A549 (cell line): ENCODE data around the gene RPRM. TPM values are rescaled to one million over a fixed set of nuclear protein-coding genes. Genes with fewer than 3 reads are reported as not detected.
A peak's percentile ranks its signal among the peaks of the same experiment; 100 is the strongest.

ENCODE experiments used
- ATAC-seq, 2 experiments: fragments of 200-7000 bp in 1 of 2; fragments of >200 bp in 1 of 2; cut with Nextera tagmentation in 1 of 2; cut with Tn5 transposase in 1 of 2; 3 replicates each; pipeline versions ENCODE4 v1.8.0 to v1.9.1; 2018 to 2020; ENCODE audit warnings: mild to moderate bottlenecking in 1 of 2, moderate library complexity in 1 of 2
- CTCF ChIA-PET: fragments of 300-600 bp; sonication (Branson Sonifier 250); formaldehyde crosslinking; extraction: SDS; loops from one replicate; lab custom pipeline; 2021; ENCODE audit warnings: antibody characterized with exemption, inconsistent platforms; lab: Yijun Ruan, JAX
- POLR2A ChIA-PET: fragments of 350-600 bp; formaldehyde crosslinking; extraction: SDS; loops from one replicate; lab custom pipeline; 2021; ENCODE audit warnings: antibody characterized with exemption, inconsistent platforms; lab: Yijun Ruan, JAX
- DNase-seq, 2 experiments: peaks; one replicate each; pipeline versions ENCODE4 v3.0.0 to v3.0.0-alpha.2; 2011 to 2016; ENCODE audit warnings: low read depth in 1 of 2, low spot score in 1 of 2
- FAIRE-seq: peaks from 2 replicates; lab custom pipeline; 2011; peaks lifted over from hg19 to GRCh38; lab: Jason Lieb, UNC
- H3K27ac ChIP-seq, 2 experiments: fragments of >200 bp; sonication (Bioruptor Twin); formaldehyde crosslinking; 3 replicates each; pipeline ENCODE4 v1.5.1; 2016 to 2017
- H3K4me1 ChIP-seq: fragments of >200 bp; sonication (Bioruptor Twin); formaldehyde crosslinking; 3 replicates; pipeline ENCODE4 v1.6.1; 2016
- H3K4me2 ChIP-seq: fragments of >200 bp; sonication (Bioruptor Twin); formaldehyde crosslinking; 3 replicates; pipeline ENCODE4 v1.6.1; 2016
- H3K4me3 ChIP-seq: fragments of >200 bp; sonication (Bioruptor Twin); formaldehyde crosslinking; 3 replicates; pipeline ENCODE4 v1.5.1; 2016
- H3K9me3 ChIP-seq: fragments of >200 bp; sonication (Bioruptor Twin); formaldehyde crosslinking; 3 replicates; pipeline ENCODE4 v1.6.1; 2016
- ATOH8 ChIP-seq: fragments of 250-450 bp; sonication (Bioruptor Pico); IDR thresholded peaks from 2 replicates; pipeline ENCODE4 v1.5.0; 2020; ENCODE audit warnings: low read depth, mild to moderate bottlenecking, moderate library complexity
- CBX2 ChIP-seq: fragments of 200-600 bp; sonication (generic); IDR thresholded peaks from 2 replicates; pipeline ENCODE4 v1.6.1; 2016; ENCODE audit warnings: low read depth, mild to moderate bottlenecking, borderline replicate concordance
- EHMT2 ChIP-seq: fragments of 200-600 bp; sonication (generic); IDR thresholded peaks from 2 replicates; pipeline ENCODE4 v1.6.1; 2016; ENCODE audit warnings: antibody characterized with exemption, low read depth, mild to moderate bottlenecking, moderate library complexity
- ESRRA ChIP-seq: fragments of 150-350 bp; IDR thresholded peaks from 2 replicates; pipeline ENCODE4 v1.6.1; 2014; ENCODE audit warnings: mild to moderate bottlenecking, low read length, borderline replicate concordance
- FOSL2 ChIP-seq, 2 experiments: fragments of 450-650 bp in 1 of 2; fragments of >200 bp in 1 of 2; sonication (Bioruptor Twin) in 1 of 2; formaldehyde crosslinking; IDR thresholded peaks; 2 replicates each; pipeline versions ENCODE4 v1.5.0 to v1.6.1; 2016 to 2020; ENCODE audit warnings: mild to moderate bottlenecking in 1 of 2, moderate library complexity in 1 of 2
- FOXS1 ChIP-seq: fragments of 250-450 bp; sonication (Bioruptor Pico); IDR thresholded peaks from 2 replicates; pipeline ENCODE4 v1.5.0; 2020; ENCODE audit warnings: mild to moderate bottlenecking, moderate library complexity
- GATA3 ChIP-seq: IDR thresholded peaks from 2 replicates; pipeline ENCODE4 v1.6.1; 2012; ENCODE audit warnings: borderline replicate concordance
- JUNB ChIP-seq: fragments of >200 bp; sonication (Bioruptor Twin); formaldehyde crosslinking; IDR thresholded peaks from 2 replicates; pipeline ENCODE4 v1.6.1; 2016
- KDM1A ChIP-seq: fragments of 200-600 bp; sonication (generic); IDR thresholded peaks from 2 replicates; pipeline ENCODE4 v1.6.1; 2016; ENCODE audit warnings: low read depth, mild to moderate bottlenecking
- KDM5A ChIP-seq: fragments of 200-600 bp; sonication (generic); IDR thresholded peaks from 2 replicates; pipeline ENCODE4 v1.6.1; 2016; ENCODE audit warnings: antibody characterized with exemption, mild to moderate bottlenecking
- MAFK ChIP-seq: fragments of 450-650 bp; IDR thresholded peaks from 2 replicates; pipeline ENCODE4 v1.6.1; 2014; ENCODE audit not compliant: partially characterized antibody
- PHF8 ChIP-seq: fragments of 200-600 bp; sonication (generic); IDR thresholded peaks from 2 replicates; pipeline ENCODE4 v1.6.1; 2016; ENCODE audit warnings: low read depth, mild to moderate bottlenecking, antibody characterized with exemption, moderate library complexity, borderline replicate concordance
- POLR2AphosphoS2 ChIP-seq: conservative IDR thresholded peaks from 2 replicates; pipeline ENCODE4 v1.6.1; 2012; ENCODE audit warnings: low read length, improper control_type of control experiment, inconsistent platforms
- RAD21 ChIP-seq, 2 experiments: fragments of >200 bp in 1 of 2; sonication (Bioruptor Twin) in 1 of 2; formaldehyde crosslinking in 1 of 2; IDR thresholded peaks in 1 of 2; conservative IDR thresholded peaks in 1 of 2; 2 replicates in 1 of 2; 3 replicates in 1 of 2; pipeline ENCODE4 v1.6.1; 2012 to 2018; ENCODE audit warnings: inconsistent platforms in 1 of 2
- RCOR1 ChIP-seq: fragments of 150-350 bp; IDR thresholded peaks from 2 replicates; pipeline ENCODE4 v1.6.1; 2014; ENCODE audit warnings: antibody characterized with exemption, low read length, low read depth
- RNF2 ChIP-seq: fragments of 200-600 bp; sonication (generic); IDR thresholded peaks from 2 replicates; pipeline ENCODE4 v1.6.1; 2016; ENCODE audit warnings: low read depth, mild to moderate bottlenecking, antibody characterized with exemption, moderate library complexity, borderline replicate concordance
- SMC3 ChIP-seq: fragments of >200 bp; sonication (Bioruptor Twin); formaldehyde crosslinking; IDR thresholded peaks from 3 replicates; pipeline ENCODE4 v1.6.1; 2018; ENCODE audit warnings: inconsistent platforms
- TFCP2L1 ChIP-seq: fragments of 250-450 bp; sonication (Bioruptor Pico); IDR thresholded peaks from 2 replicates; pipeline ENCODE4 v1.5.0; 2021; ENCODE audit warnings: mild to moderate bottlenecking
- TP53 ChIP-seq: fragments of 250-450 bp; sonication (Bioruptor Pico); IDR thresholded peaks from 2 replicates; pipeline ENCODE4 v1.5.0; 2021; ENCODE audit warnings: mild to moderate bottlenecking, moderate library complexity
- ZFP36 ChIP-seq: fragments of 450-650 bp; IDR thresholded peaks from 2 replicates; pipeline ENCODE4 v1.6.1; 2014; ENCODE audit warnings: borderline replicate concordance; ENCODE audit not compliant: partially characterized antibody
- ZSCAN20 ChIP-seq: fragments of 250-450 bp; sonication (Bioruptor Pico); IDR thresholded peaks from 2 replicates; pipeline ENCODE4 v1.8.0; 2022; ENCODE audit warnings: mild to moderate bottlenecking, moderate library complexity
- WGBS: methylation state at CpG from one replicate; pipeline ENCODE4 v1.1.6; 2017; ENCODE audit errors: missing lambda C conversion rate; 5-methylcytosine and 5-hydroxymethylcytosine counted together
- polyA plus RNA-seq, 4 experiments: library from polyadenylated mRNA; depleted of rRNA in 3 of 4; stranded (reverse); fragments of >200 nt; fragmentation: RNase III in 1 of 4; extraction: RNeasy Plus Mini Kit Qiagen cat#74134 plus additional on column Dnase treatment in 1 of 4; gene quantifications; 2 replicates in 3 of 4; 3 replicates in 1 of 4; pipeline ENCODE4 v1.2.3, GENCODE V29; 2011 to 2017

RPRM gene
- polyA plus RNA-seq, 2 of the 4 experiments (the other 2 are of a cell fraction): not detected

GRCh38 chr2:153476816-153477635 lies 1.5 kb downstream of the RPRM start:
- Histone ChIP-seq H3K4me2 (peak overlapping the region; percentile 100), H3K9me3 (no peaks in the 10 kb centered on the region), H3K27ac (no peak overlapping the region), H3K4me3 (no peak overlapping the region), H3K4me1 (peaks cover 13% of the 10 kb centered on the region)
- no peak for DNase-seq
- 8% methylated on average over 32 of the region's 38 CpGs for WGBS
- ChIA-PET CTCF (no interaction called here), POLR2A (no interaction called here)
- no peak for FAIRE-seq
- ATAC-seq: no peak
- TF ChIP-seq FOXS1 (CRISPR knock-in tag): no peak
- no peak for TF ChIP-seq ATOH8 (CRISPR knock-in tag)
- TF ChIP-seq RAD21 (conservative IDR thresholded peaks at IDR 0.05 in 1 of 2, IDR thresholded peaks at IDR 0.05 in 1 of 2): no peak
- TF ChIP-seq PHF8: no peak

- DNase-seq (no peak), ATAC-seq (no peak), FAIRE-seq (no peak)
- TF ChIP-seq TFCP2L1 (CRISPR knock-in tag) (no peak), POLR2AphosphoS2 (no peak), RCOR1 (no peak), TP53 (CRISPR knock-in tag) (no peak), ZFP36 (no peak), FOXS1 (CRISPR knock-in tag) (no peak), EHMT2 (no peak)
- ChIA-PET CTCF (no interaction called here), POLR2A (no interaction called here)
- no peaks in the 10 kb centered on the region for H3K9me3 ChIP-seq
- whole genome bisulfite sequencing: 39% methylated on average over 7 of the region's 7 CpGs
- H3K27ac ChIP-seq: no peak overlapping the region
- no peak overlapping the region for H3K4me3 ChIP-seq
- peak overlapping the region; percentile 100; the same call in 1 of the 3 replicates for H3K4me2 ChIP-seq
- H3K4me1 ChIP-seq: peaks cover 13% of the 10 kb centered on the region
These were observed 2.1 kb downstream of the RPRM start for GRCh38 chr2:153476491-153476815.

- Histone ChIP-seq H3K4me1 (peaks cover 13% of the 10 kb centered on the region), H3K9me3 (no peaks in the 10 kb centered on the region), H3K4me3 (no peak overlapping the region), H3K4me2 (no peak overlapping the region), H3K27ac (no peak overlapping the region)
- DNase-seq (no peak), FAIRE-seq (no peak), ATAC-seq (no peak)
- CTCF ChIA-PET: interaction anchor here (1.6 kb wide), 1 partner anchor 549 kb away, joined by 4 read pairs; no protein-coding TSS in a partner anchor
- WGBS: 17% methylated on average over 2 of the region's 2 CpGs
- POLR2A ChIA-PET: no interaction called here
- TF ChIP-seq MAFK (no peak), KDM5A (no peak), CBX2 (no peak), SMC3 (no peak), ESRRA (no peak), RCOR1 (no peak), RNF2 (no peak), ZSCAN20 (CRISPR knock-in tag) (no peak), KDM1A (no peak), POLR2AphosphoS2 (no peak), TFCP2L1 (CRISPR knock-in tag) (no peak), GATA3 (no peak), FOSL2 (IDR thresholded peaks at IDR 0.05) (no peak), FOSL2 (CRISPR knock-in tag; IDR thresholded peaks at IDR 0.05) (no peak), TP53 (CRISPR knock-in tag) (no peak), ATOH8 (CRISPR knock-in tag) (no peak), JUNB (no peak)
- TF ChIP-seq, all 56 proteins: peak for 0
These were observed 3.6 kb downstream of the RPRM start for GRCh38 chr2:153474876-153475435.
